Progenitor cell of endocrine pancreas (in vitro differentiated cells): ENCODE data around the gene ARSB. TPM values are rescaled to one million over a fixed set of nuclear protein-coding genes. Genes with fewer than 3 reads are reported as not detected.

Experiments
- DNase-seq: peaks from one replicate; pipeline ENCODE4 v3.0.0; 2021; ENCODE audit warnings: low spot score; ENCODE audit not compliant: unreplicated experiment
- H3K27ac Mint-ChIP-seq: 2 replicates; pipeline ENCODE4 v1.8.0; 2021; ENCODE audit warnings: mild to moderate bottlenecking, moderate library complexity, mixed read lengths
- H3K27me3 Mint-ChIP-seq: 2 replicates; pipeline ENCODE4 v1.8.0; 2021; ENCODE audit warnings: mixed read lengths
- H3K36me3 Mint-ChIP-seq: 2 replicates; pipeline ENCODE4 v1.8.0; 2022; ENCODE audit warnings: mixed read lengths; ENCODE audit not compliant: insufficient read depth
- H3K4me1 Mint-ChIP-seq: 2 replicates; pipeline ENCODE4 v1.8.0; 2021; ENCODE audit warnings: low read depth, mixed read lengths
- H3K4me3 Mint-ChIP-seq: 2 replicates; pipeline ENCODE4 v1.8.0; 2021; ENCODE audit warnings: low read depth, mild to moderate bottlenecking, moderate library complexity, mixed read lengths
- H3K9me3 Mint-ChIP-seq: 2 replicates; pipeline ENCODE4 v1.8.0; 2021; ENCODE audit warnings: low read depth, mixed read lengths
- CTCF ChIP-seq: fragments of 200-600 bp; sonication (generic); IDR thresholded peaks from one replicate; pipeline ENCODE4 v1.5.0; 2021; ENCODE audit warnings: antibody characterized with exemption, mild to moderate bottlenecking; ENCODE audit not compliant: unreplicated experiment
- long read RNA-seq: library from polyadenylated mRNA; unstranded; transcript quantifications from one replicate; pipeline ENCODE4 v2.0.0, GENCODE V29; 2020
- total RNA-seq: library from RNA; stranded (reverse); gene quantifications from 2 replicates; pipeline ENCODE4 v1.2.1, GENCODE V29; 2021

ARSB gene
- total RNA-seq = 17.0 and 17.7 TPM in 2 replicates
- long read RNA-seq, full-length matches to known transcripts = 2 of 8 reads
- long read RNA-seq, partial matches to known transcripts = 2 of 8 reads
- long read RNA-seq, other reads (novel, unspliced or antisense) = 4 of 8 reads

GRCh38 chr5:78985116-78985724 is at the start of gene ARSB:
Gene ARSB (minus strand): TSS chr5:78985310. CDS start chr5:78985248, 62 bp downstream.
- H3K9me3 Mint-ChIP-seq = no peaks in the 10 kb centered on the region
- peak; percentile 43 for DNase-seq
- H3K4me3 Mint-ChIP-seq = peak within 1 kb of the TSS; percentile 85
- peak within 1 kb of the TSS; percentile 96 for H3K27ac Mint-ChIP-seq
- TF ChIP-seq CTCF = no peak
- H3K4me1 Mint-ChIP-seq = peaks cover 20% of the 10 kb centered on the region
- no peaks in the 10 kb centered on the region for H3K36me3 Mint-ChIP-seq
- peaks cover 6% of the 10 kb centered on the region for H3K27me3 Mint-ChIP-seq

GRCh38 chr5:79032782-79033181 is 47.7 kb upstream of the ARSB start:
- H3K4me3 Mint-ChIP-seq = no peak overlapping the region
- no peak for DNase-seq
- H3K27me3 Mint-ChIP-seq = no peaks in the 10 kb centered on the region
- H3K9me3 Mint-ChIP-seq = no peaks in the 10 kb centered on the region
- H3K27ac Mint-ChIP-seq = no peak overlapping the region
- no peaks in the 10 kb centered on the region for H3K36me3 Mint-ChIP-seq
- peaks cover 2% of the 10 kb centered on the region for H3K4me1 Mint-ChIP-seq
- no peak for TF ChIP-seq CTCF

- H3K4me1 Mint-ChIP-seq = peaks cover 2% of the 10 kb centered on the region
- no peak for TF ChIP-seq CTCF
- H3K36me3 Mint-ChIP-seq = no peaks in the 10 kb centered on the region
These were observed 47.1 kb upstream of the ARSB start for GRCh38 chr5:79032031-79032695.

GRCh38 chr5:79031485-79031867 is 46.4 kb upstream of the ARSB start:
- Mint-ChIP-seq H3K9me3 (no peaks in the 10 kb centered on the region), H3K4me3 (no peak overlapping the region)

More at GRCh38 chr5:79032031-79032695, 47.1 kb upstream of the ARSB start:
- Mint-ChIP-seq H3K27ac (no peak overlapping the region), H3K27me3 (no peaks in the 10 kb centered on the region), H3K9me3 (no peaks in the 10 kb centered on the region), H3K4me3 (no peak overlapping the region)
- DNase-seq = no peak

More at GRCh38 chr5:79031485-79031867, 46.4 kb upstream of the ARSB start:
- H3K27me3 Mint-ChIP-seq = no peaks in the 10 kb centered on the region
- peaks cover 2% of the 10 kb centered on the region for H3K4me1 Mint-ChIP-seq
- TF ChIP-seq CTCF = no peak
- no peaks in the 10 kb centered on the region for H3K36me3 Mint-ChIP-seq
- no peak for DNase-seq
- no peak overlapping the region for H3K27ac Mint-ChIP-seq
